Stimulated activated CD8-positive, alpha-beta memory T cell treated with anti-CD3 and anti-CD28 coated beads, Interleukin-2, amount 100 ng/mL, for 48 hours (primary cell): Measurements from ENCODE around the gene PPP2R5A.
"Not testable (repeated sequence)": the region's sequence is repeated elsewhere in the genome, so short reads cannot be mapped to it uniquely, and the experiment has no call there.

ENCODE experiments used
- DNase-seq, 2 donors: peaks; one replicate each; pipeline ENCODE4 v3.0.0-alpha.2; 2020; ENCODE audit warnings: low read depth in 2 of 2

PPP2R5A gene

GRCh38 chr1:212297338-212297737 lies 12.1 kb downstream of the PPP2R5A start:
- no peak for DNase-seq

- DNase-seq = no peak
Observed at GRCh38 chr1:212301580-212301979, 16.4 kb downstream of the PPP2R5A start.

GRCh38 chr1:212302745-212303383 lies 17.7 kb downstream of the PPP2R5A start:
- no peak for DNase-seq

- DNase-seq = no peak
Observed at GRCh38 chr1:212305342-212305741, 20.1 kb downstream of the PPP2R5A start.

GRCh38 chr1:212305984-212306452 lies 20.8 kb downstream of the PPP2R5A start:
- not testable (repeated sequence) for DNase-seq

GRCh38 chr1:212309967-212310366 lies 24.8 kb downstream of the PPP2R5A start:
- no peak for DNase-seq

GRCh38 chr1:212310383-212310782 lies 25.2 kb downstream of the PPP2R5A start:
- DNase-seq = no peak

GRCh38 chr1:212311836-212312497 lies 26.8 kb downstream of the PPP2R5A start:
- DNase-seq = no peak

- DNase-seq = no peak
Observed at GRCh38 chr1:212313616-212314015, 28.4 kb downstream of the PPP2R5A start.

- no peak for DNase-seq
Observed at GRCh38 chr1:212315184-212315583, 30.0 kb downstream of the PPP2R5A start.

GRCh38 chr1:212315907-212316306 lies 30.7 kb downstream of the PPP2R5A start:
- DNase-seq = no peak

GRCh38 chr1:212317916-212318315 lies 32.7 kb downstream of the PPP2R5A start:
- DNase-seq = no peak

GRCh38 chr1:212321031-212321430 lies 35.8 kb downstream of the PPP2R5A start:
- DNase-seq = not testable (repeated sequence)

- DNase-seq = no peak
Observed at GRCh38 chr1:212323066-212323465, 37.9 kb downstream of the PPP2R5A start.

GRCh38 chr1:212326541-212326940 lies 41.3 kb downstream of the PPP2R5A start:
- DNase-seq = no peak

GRCh38 chr1:212328248-212328647 lies 43.0 kb downstream of the PPP2R5A start:
- no peak for DNase-seq

- no peak for DNase-seq
Observed at GRCh38 chr1:212329105-212329504, 43.9 kb downstream of the PPP2R5A start.

GRCh38 chr1:212341090-212341489 lies 55.9 kb downstream of the PPP2R5A start:
- no peak for DNase-seq

- DNase-seq = no peak
Observed at GRCh38 chr1:212344905-212345304, 59.7 kb downstream of the PPP2R5A start.

- DNase-seq = no peak
Observed at GRCh38 chr1:212346601-212347000, 61.4 kb downstream of the PPP2R5A start.

GRCh38 chr1:212351588-212352362 lies 66.6 kb downstream of the PPP2R5A start:
- DNase-seq = no peak

GRCh38 chr1:212353181-212353580 lies 68.0 kb downstream of the PPP2R5A start:
- DNase-seq = no peak

- DNase-seq = no peak
Observed at GRCh38 chr1:212354464-212354863, 69.3 kb downstream of the PPP2R5A start.
